Colonic mucosa (tissue), 4 donors: Measurements from ENCODE around the gene SIPA1L3. TPM values are rescaled to one million over a fixed set of nuclear protein-coding genes. Genes with fewer than 3 reads are reported as not detected.

Experiments
- DNase-seq: peaks from one replicate; pipeline ENCODE4 v3.0.0-alpha.2; 2020
- H3K27ac ChIP-seq: fragments of 200-600 bp; one replicate; pipeline ENCODE4 v1.8.0; 2021
- H3K27me3 ChIP-seq: fragments of 200-600 bp; one replicate; pipeline ENCODE4 v1.8.0; 2021
- H3K36me3 ChIP-seq: fragments of 200-600 bp; one replicate; pipeline ENCODE4 v1.8.0; 2021
- H3K4me1 ChIP-seq: fragments of 200-600 bp; one replicate; pipeline ENCODE4 v1.8.0; 2021; ENCODE audit warnings: mild to moderate bottlenecking
- H3K4me3 ChIP-seq: fragments of 200-600 bp; one replicate; pipeline ENCODE4 v1.8.0; 2021
- H3K9ac ChIP-seq, 2 donors: one replicate each; pipeline ENCODE4 v1.7.0; 2013; ENCODE audit warnings: control low read depth in 2 of 2, low read depth in 2 of 2, low read length in 2 of 2
- H3K9me3 ChIP-seq: fragments of 200-600 bp; one replicate; pipeline ENCODE4 v1.8.0; 2021
- CTCF ChIP-seq: fragments of 200-600 bp; IDR thresholded peaks from one replicate; pipeline ENCODE4 v1.8.0; 2022; ENCODE audit warnings: antibody characterized with exemption, mild to moderate bottlenecking
- intact Hi-C: fragments of 100-400 bp; cut with DNase I; formaldehyde crosslinking; loops from one replicate; pipeline ENCODE4 v1.14.1; 2022
- total RNA-seq, 2 donors: library from RNA; stranded (reverse); fragmentation: NEBNext Ultra II Directional in 1 of 2; extraction: Animal tissue kit (Norgen Biotek cat#: 25700) in 1 of 2; gene quantifications; one replicate each; pipeline ENCODE4 v1.2.1, GENCODE V29; 2021
- donor health status: healthy.
- donor health status: DM: no; HTN: no; CAD: no.
- donor health status: DM: no; HTN: no; CAD: no.

Gene SIPA1L3
- total RNA-seq, 2 donors from 2014 or later: 98.6 to 113 TPM

GRCh38 chr19:38213911-38214625, 307.1 kb downstream of the SIPA1L3 start:
- no peak overlapping the region for H3K27ac ChIP-seq

GRCh38 chr19:38216785-38217641, 310.0 kb downstream of the SIPA1L3 start:
- no peaks in the 10 kb centered on the region for H3K4me1 ChIP-seq
- intact Hi-C loops: no loop called here
- H3K27me3 ChIP-seq: peaks cover 10% of the 10 kb centered on the region
- H3K36me3 ChIP-seq: no peaks in the 10 kb centered on the region
- no peak overlapping the region for H3K4me3 ChIP-seq
- no peak for DNase-seq
- no peak overlapping the region for H3K27ac ChIP-seq
- no peak overlapping the region for H3K9ac ChIP-seq
- TF ChIP-seq CTCF: no peak
- H3K9me3 ChIP-seq: no peaks in the 10 kb centered on the region

More at GRCh38 chr19:38213911-38214625, 307.1 kb downstream of the SIPA1L3 start:
- Histone ChIP-seq H3K27me3 (peaks cover 28% of the 10 kb centered on the region), H3K9ac (no peak overlapping the region), H3K9me3 (no peaks in the 10 kb centered on the region), H3K4me3 (no peak overlapping the region), H3K36me3 (no peaks in the 10 kb centered on the region), H3K4me1 (no peaks in the 10 kb centered on the region)
- intact Hi-C loops: no loop called here
- no peak for DNase-seq
- no peak for TF ChIP-seq CTCF

- no peak for DNase-seq
- Histone ChIP-seq H3K4me1 (no peaks in the 10 kb centered on the region), H3K4me3 (no peak overlapping the region), H3K9ac (no peak overlapping the region), H3K27me3 (peaks cover 20% of the 10 kb centered on the region), H3K9me3 (no peaks in the 10 kb centered on the region), H3K27ac (no peak overlapping the region), H3K36me3 (no peaks in the 10 kb centered on the region)
- no peak for TF ChIP-seq CTCF
- intact Hi-C loops: no loop called here
These were observed 311.2 kb downstream of the SIPA1L3 start for GRCh38 chr19:38218204-38218603.

GRCh38 chr19:38219221-38219620, 312.2 kb downstream of the SIPA1L3 start:
- no peak for TF ChIP-seq CTCF
- Histone ChIP-seq H3K27me3 (peaks cover 26% of the 10 kb centered on the region), H3K9ac (no peak overlapping the region), H3K9me3 (no peaks in the 10 kb centered on the region), H3K4me3 (no peak overlapping the region), H3K4me1 (no peaks in the 10 kb centered on the region), H3K27ac (no peak overlapping the region), H3K36me3 (no peaks in the 10 kb centered on the region)
- intact Hi-C loops: no loop called here
- DNase-seq: no peak

- H3K4me3 ChIP-seq: no peak overlapping the region
- H3K27ac ChIP-seq: no peak overlapping the region
- intact Hi-C loops: no loop called here
- H3K4me1 ChIP-seq: no peaks in the 10 kb centered on the region
- no peaks in the 10 kb centered on the region for H3K36me3 ChIP-seq
- H3K9me3 ChIP-seq: no peaks in the 10 kb centered on the region
- no peak for TF ChIP-seq CTCF
- H3K9ac ChIP-seq: no peak overlapping the region
- peaks cover 36% of the 10 kb centered on the region for H3K27me3 ChIP-seq
- DNase-seq: no peak
These were observed 314.4 kb downstream of the SIPA1L3 start for GRCh38 chr19:38221421-38221820.
